Mucosa of stomach (tissue), 1 donor: Measurements from ENCODE around the gene UVSSA.

Experiments used
- H3K27me3 ChIP-seq: one replicate; pipeline ENCODE4 v1.7.0; 2013; ENCODE audit warnings: mild to moderate bottlenecking, low read length; ENCODE audit not compliant: control insufficient read depth, insufficient read depth
- H3K36me3 ChIP-seq: one replicate; pipeline ENCODE4 v1.7.0; 2013; ENCODE audit warnings: low read length; ENCODE audit not compliant: control insufficient read depth, insufficient read depth
- H3K4me1 ChIP-seq: one replicate; pipeline ENCODE4 v1.7.0; 2013; ENCODE audit warnings: mild to moderate bottlenecking, low read length; ENCODE audit not compliant: control insufficient read depth, insufficient read depth
- H3K4me3 ChIP-seq: one replicate; pipeline ENCODE4 v1.7.0; 2013; ENCODE audit warnings: low read length
- H3K9ac ChIP-seq: one replicate; pipeline ENCODE4 v1.7.0; 2013; ENCODE audit warnings: mild to moderate bottlenecking, low read length, moderate library complexity
- H3K9me3 ChIP-seq: one replicate; pipeline ENCODE4 v1.7.0; 2013; ENCODE audit warnings: mild to moderate bottlenecking, low read length, moderate library complexity; ENCODE audit not compliant: control insufficient read depth
- donor health status: Pancreatic carcinoma.

Gene UVSSA

DNA sequence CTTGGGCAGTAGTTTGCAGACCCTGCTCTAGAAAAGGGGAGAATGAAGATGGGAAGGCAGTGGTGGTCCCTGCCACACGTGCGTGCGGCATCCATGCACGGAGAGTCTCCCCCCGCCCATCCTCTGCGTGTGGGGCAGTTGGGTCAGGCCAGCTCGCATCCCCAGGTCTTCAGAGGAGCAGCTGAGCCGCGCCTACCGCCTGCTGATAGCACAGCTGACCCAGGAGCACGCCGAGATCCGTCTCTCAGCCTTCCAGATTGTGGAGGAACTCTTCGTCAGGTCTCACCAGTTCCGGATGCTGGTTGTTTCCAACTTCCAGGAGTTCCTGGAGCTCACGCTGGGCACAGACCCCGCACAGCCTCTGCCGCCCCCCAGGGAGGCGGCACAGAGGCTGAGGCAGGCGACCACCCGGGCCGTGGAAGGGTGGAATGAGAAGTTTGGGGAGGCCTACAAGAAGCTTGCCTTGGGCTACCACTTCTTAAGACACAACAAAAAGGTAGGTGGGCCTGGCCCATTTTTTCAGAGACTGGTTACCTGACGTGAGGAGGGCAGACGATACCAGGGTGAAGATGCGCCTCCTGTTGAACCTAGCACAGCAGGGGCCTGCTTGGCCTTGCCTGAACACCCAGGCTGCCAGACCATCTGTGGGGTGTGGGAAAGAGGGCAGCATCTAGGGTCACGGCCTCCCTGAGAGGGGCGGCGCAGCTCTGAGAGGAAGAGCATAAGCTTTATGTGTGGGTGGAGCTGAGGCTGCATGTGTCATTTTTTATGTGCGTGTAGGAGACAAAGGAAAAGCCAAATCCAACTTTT, 2.6 kb downstream of the UVSSA start:
- Histone ChIP-seq H3K4me3 (no peak overlapping the region), H3K9me3 (no peaks in the 10 kb centered on the region)

DNA sequence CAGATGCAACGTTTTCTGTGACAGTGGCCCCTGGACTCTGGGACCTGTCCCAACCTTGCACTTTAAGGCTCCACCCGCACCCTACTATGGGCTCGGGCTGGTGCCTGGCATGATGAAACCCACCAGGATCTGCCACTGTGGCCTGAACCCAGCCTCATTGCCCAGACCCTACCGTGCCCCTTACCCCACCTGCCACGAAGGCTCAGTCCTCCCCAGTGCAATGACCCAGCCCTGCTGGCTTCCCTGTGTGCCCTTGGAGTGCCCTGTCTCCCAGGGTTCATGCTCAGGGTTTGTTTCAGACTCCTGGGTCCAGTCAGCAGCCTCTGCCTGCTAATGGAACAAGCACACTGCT, 3.1 kb downstream of the UVSSA start:
- Histone ChIP-seq H3K4me3 (no peak overlapping the region), H3K9me3 (no peaks in the 10 kb centered on the region), H3K27me3 (no peaks in the 10 kb centered on the region), H3K36me3 (peaks cover 4% of the 10 kb centered on the region), H3K9ac (no peak overlapping the region), H3K4me1 (peaks cover 32% of the 10 kb centered on the region)

More for the DNA sequence above, 2.6 kb downstream of the UVSSA start:
- H3K36me3 ChIP-seq, result peaks cover 4% of the 10 kb centered on the region
- H3K4me1 ChIP-seq, result peaks cover 38% of the 10 kb centered on the region
- no peaks in the 10 kb centered on the region for H3K27me3 ChIP-seq
- H3K9ac ChIP-seq, result no peak overlapping the region

DNA sequence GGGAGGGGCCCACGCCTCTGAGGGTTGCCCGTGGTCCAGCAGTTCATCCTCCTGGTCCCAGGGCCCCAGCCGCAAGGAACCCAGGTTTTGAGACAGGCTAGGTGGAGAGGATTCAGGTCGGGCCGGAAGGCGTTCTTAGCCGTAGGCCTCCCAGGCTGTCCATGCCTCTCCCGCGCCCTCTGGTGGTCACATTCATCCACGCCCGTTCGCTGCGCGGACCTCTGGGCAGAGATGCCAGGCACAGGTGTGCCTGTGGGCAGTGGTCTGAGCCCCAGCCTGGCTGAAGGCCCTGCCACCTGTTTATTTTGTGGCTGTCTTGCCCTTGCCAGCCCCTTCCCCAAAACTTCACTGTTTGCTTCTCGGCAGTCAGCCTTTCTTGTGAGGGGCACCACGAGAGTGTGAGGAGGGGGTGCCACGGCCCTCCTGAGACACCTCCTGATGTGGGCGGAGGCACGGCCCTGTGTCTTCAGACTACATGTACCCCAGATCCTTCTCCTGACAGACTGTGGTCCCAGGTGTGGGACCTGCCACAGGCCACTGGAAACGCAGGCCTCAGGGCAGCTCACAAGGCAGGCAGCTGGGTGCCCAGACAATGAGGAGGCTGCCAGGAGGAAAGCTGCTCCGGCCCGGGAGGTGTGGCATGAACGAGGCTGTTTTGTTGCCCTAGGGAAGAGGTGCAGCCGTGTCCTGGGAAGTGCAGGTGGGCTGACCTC, 5.0 kb downstream of the UVSSA start:
- peak overlapping the region; percentile 47 for H3K9ac ChIP-seq
- no peaks in the 10 kb centered on the region for H3K9me3 ChIP-seq
- peaks cover 8% of the 10 kb centered on the region for H3K36me3 ChIP-seq
- peaks cover 26% of the 10 kb centered on the region for H3K4me1 ChIP-seq
- no peaks in the 10 kb centered on the region for H3K27me3 ChIP-seq
- no peak overlapping the region for H3K4me3 ChIP-seq

DNA sequence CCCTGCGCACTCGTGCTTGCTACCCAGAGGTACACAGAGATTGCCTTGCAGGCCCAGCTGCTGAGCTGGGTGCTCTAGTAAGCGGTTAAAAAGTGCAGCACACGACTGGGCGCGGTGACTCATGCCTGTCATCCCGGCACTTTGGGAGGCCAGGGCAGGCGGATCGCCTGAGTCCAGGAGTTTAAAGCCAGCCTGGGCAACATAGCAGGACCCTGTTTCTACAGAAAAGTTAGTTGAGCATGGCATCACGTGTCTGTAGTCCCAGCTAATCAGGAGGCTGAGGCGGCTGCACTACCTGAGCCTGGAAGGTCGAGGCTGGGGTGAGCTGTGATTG, 5.5 kb downstream of the UVSSA start:
- Histone ChIP-seq H3K27me3 (no peaks in the 10 kb centered on the region), H3K9ac (no peak overlapping the region), H3K4me1 (peaks cover 25% of the 10 kb centered on the region), H3K9me3 (no peaks in the 10 kb centered on the region), H3K4me3 (no peak overlapping the region), H3K36me3 (peaks cover 8% of the 10 kb centered on the region)

DNA sequence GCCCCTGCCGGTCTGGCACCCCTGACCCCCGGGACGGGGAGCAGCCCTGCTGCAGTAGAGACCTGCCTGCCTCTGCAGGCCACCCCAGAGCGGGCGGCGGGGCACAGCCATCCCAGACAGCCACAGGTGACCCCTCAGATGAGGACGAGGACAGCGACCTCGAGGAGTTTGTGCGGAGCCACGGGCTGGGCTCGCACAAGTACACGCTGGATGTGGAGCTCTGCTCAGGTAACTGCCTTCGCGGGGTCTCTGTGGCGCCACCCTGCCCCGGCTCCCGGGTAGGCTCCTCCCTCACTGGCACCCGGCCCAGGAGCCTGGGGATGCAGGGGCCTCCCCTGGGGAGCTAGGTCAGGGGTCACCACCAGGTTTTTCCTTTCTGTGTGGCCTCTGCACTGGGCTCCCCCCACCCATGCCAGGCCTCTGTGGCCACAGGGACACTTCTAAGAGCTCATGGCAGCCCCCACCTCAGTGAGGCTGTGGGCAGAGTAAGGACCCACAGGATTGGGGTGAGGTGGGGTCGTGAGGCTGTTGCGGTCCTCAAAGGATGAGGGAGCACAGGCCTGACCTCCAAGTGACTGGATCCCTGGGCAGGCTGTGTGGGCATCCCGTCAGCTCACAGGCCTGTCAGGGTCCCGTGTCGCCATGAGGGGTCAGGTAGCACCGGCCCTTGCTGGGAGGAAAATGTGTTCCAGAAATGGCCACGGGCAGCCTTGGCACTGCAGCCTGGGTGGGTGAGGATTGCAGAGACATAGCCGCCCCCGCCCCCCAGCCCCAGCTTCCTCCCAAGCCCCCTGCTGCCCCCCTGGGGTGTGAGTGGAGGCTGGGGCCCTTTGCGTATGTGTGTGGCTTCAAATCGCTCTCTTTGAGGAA, 6.4 kb downstream of the UVSSA start:
- Histone ChIP-seq H3K9ac (no peak overlapping the region), H3K9me3 (no peaks in the 10 kb centered on the region), H3K4me3 (no peak overlapping the region), H3K36me3 (peaks cover 8% of the 10 kb centered on the region), H3K4me1 (peaks cover 16% of the 10 kb centered on the region), H3K27me3 (no peaks in the 10 kb centered on the region)

DNA sequence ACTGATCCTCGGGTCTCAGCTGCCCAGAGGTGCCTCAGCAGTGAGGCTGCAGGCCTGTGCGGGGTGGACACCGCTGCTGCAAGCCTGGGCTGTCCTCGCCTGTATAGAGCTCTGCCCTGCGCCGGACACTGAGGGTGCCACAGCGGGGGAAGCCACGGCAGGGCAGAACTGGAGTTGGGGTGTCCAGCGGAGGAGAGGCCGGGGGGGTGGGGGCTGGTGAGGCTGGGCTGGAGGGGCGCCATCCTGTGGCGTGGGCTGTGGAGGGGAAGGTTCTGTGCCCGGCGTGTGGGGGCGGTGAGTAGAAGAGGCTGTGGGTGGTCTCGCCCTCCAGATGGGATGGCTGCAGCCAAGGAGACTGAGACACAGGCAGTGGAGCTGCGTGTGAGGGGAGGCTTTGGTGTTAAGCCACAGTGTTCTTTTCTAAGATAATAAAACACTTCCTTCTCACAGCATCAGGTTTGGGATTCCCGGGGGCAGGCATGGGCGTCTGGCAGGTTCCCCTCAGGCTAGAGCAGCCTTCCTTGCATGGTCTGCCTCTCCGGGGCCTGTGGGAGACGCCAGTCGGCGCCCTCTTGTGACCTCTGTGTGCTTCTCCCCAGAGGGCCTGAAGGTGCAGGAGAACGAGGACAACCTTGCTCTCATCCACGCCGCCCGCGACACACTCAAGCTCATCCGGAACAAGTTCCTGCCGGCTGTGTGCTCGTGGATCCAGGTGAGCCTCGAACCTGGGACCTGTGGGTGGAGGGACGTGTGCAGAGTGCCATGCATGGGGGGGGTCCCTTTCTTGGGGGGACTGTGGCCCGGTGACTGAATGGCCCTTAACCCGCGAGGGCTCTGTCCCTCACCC, 7.4 kb downstream of the UVSSA start:
- H3K4me1 ChIP-seq, result peaks cover 7% of the 10 kb centered on the region
- no peak overlapping the region for H3K9ac ChIP-seq
- no peaks in the 10 kb centered on the region for H3K27me3 ChIP-seq
- no peaks in the 10 kb centered on the region for H3K9me3 ChIP-seq
- peaks cover 8% of the 10 kb centered on the region for H3K36me3 ChIP-seq
- H3K4me3 ChIP-seq, result no peak overlapping the region

DNA sequence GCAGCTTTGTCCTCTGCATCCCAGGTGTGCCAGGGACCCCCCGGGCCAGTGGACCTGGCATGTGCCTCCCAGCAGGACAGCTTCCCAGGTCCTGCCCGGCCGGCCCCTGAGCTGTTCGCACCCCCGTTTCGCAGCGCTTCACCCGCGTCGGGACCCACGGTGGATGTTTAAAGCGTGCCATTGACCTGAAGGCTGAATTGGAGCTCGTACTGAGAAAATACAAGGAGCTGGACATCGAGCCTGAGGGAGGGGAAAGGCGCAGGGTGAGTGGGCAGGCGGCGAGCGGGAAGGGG, 7.9 kb downstream of the UVSSA start:
- peaks cover 8% of the 10 kb centered on the region for H3K36me3 ChIP-seq
- peaks cover 4% of the 10 kb centered on the region for H3K4me1 ChIP-seq
- H3K4me3 ChIP-seq, result no peak overlapping the region
- no peaks in the 10 kb centered on the region for H3K27me3 ChIP-seq
- H3K9ac ChIP-seq, result no peak overlapping the region
- H3K9me3 ChIP-seq, result no peaks in the 10 kb centered on the region

DNA sequence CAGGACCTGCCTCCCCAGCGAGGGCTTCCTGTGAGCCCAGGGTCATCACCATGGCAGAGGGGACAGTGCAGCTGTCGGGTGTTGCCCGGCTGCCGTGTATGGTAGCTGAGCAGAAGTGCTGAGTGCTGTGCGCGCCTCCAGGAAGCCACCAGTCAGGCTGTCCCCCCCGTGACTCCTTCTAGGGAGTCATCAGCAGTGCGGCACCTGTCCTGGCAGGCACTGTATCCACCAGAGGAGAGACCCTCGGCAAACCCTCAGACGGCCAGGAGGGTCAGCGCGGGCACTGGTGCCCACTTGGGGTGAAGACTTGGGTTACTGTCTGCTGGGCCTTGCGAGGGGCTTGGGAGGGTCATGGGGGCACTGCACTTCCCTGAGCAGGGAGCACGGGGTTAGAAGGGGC, 8.4 kb downstream of the UVSSA start:
- peaks cover 5% of the 10 kb centered on the region for H3K36me3 ChIP-seq
- no peaks in the 10 kb centered on the region for H3K27me3 ChIP-seq
- H3K9me3 ChIP-seq, result no peaks in the 10 kb centered on the region
- H3K4me3 ChIP-seq, result no peak overlapping the region
- peaks cover 4% of the 10 kb centered on the region for H3K4me1 ChIP-seq
- H3K9ac ChIP-seq, result no peak overlapping the region

DNA sequence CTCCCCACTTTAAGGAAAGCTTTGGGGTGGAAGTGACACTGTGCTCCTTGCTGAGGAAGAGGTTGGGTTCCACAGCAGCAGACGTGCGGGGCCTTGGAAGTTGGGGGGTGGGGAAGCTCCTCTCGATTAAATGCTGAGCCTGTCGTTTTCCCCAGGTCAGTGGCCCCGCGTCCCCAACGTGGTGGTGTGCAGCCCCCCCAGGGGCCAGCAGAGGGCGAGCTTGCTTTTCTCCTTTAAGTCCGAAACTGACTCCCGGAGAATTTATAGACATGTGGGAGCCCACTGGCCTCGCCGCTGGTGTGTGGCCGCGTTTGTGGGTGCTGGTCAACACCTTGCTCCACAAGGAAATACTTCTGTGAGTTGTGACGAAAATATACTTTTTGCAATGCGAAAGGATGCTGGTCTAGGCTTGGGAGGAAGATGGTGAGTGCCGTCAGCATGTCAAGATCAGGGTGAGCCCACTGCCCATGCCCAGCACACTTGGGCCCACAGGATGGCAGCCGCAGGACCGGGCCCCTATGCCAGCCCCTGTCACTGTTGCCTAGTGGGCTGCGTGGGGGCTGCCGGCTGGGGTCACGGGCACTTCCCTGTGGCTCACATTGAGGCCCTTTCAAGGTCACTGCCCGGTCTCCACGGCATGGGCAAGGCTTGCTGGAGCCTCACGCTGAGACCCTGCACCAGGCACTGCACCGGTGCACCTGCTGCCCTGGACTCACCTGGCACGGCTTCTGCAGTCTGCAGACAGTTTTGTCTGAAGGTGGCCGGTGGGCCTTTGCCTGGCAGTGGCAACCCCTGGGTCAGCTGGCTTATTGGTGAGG, 9.4 kb downstream of the UVSSA start:
- Histone ChIP-seq H3K9me3 (no peaks in the 10 kb centered on the region), H3K27me3 (no peaks in the 10 kb centered on the region), H3K36me3 (peaks cover 4% of the 10 kb centered on the region), H3K4me3 (no peak overlapping the region), H3K4me1 (peaks cover 4% of the 10 kb centered on the region), H3K9ac (no peak overlapping the region)

DNA sequence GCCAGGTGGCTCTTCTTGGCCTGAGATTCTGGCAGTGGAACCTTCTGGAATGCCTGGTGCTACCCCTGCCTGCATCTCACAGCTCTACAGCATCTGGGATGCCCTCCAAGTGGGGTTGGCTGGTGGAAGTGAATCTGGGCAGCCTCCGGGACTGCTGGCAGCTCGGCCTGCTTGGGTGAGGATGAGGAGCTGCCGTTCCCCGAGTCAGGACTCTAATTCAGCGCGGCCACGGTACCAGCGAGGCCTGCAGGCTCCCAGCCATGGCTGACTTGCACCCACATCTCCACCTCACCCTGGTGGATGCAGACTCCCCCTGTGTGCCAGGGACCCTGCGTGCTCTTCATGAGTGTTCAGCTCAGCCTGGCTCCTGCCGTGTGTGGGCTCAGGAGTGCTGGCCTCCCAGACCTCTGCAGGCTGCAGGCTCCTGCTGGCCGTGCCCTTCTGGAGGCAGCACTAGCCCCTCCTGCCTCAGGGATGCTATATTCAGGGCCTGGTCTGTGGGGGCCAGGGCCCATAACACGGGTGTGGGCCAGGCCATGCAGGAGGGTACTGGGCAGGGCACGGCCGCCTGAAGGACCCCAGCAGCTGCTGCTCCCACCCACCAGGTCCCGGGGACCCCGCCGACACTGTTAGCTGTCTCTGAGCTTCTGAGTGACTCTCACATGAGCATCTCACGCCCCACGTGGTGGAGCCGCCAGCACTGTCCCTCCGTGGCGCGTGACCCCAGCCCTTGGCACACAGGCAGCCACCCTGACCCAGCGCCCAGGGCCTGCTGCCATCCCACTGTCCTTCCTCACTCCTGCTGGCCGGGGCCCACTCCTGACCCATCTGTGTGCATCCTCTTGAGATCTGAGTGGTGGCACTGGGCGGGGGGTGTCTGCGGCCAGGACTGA, 10.6 kb downstream of the UVSSA start:
- no peaks in the 10 kb centered on the region for H3K27me3 ChIP-seq
- peaks cover 4% of the 10 kb centered on the region for H3K36me3 ChIP-seq
- no peaks in the 10 kb centered on the region for H3K4me1 ChIP-seq
- H3K4me3 ChIP-seq, result no peak overlapping the region
- no peak overlapping the region for H3K9ac ChIP-seq
- H3K9me3 ChIP-seq, result no peaks in the 10 kb centered on the region
